WTC11 (cell line): ENCODE data around the gene PSME4.

Experiments used
- CTCF ChIP-seq: fragments of 200-600 bp; IDR thresholded peaks from 2 replicates; pipeline ENCODE4 v1.8.0; 2022; ENCODE audit warnings: antibody characterized with exemption
- HMGXB4 ChIP-seq: sonication (generic); formaldehyde crosslinking; IDR thresholded peaks from 2 replicates; pipeline ENCODE4 v1.8.1; 2023; ENCODE audit warnings: mild to moderate bottlenecking, moderate library complexity, missing genetic modification reagents
- TEAD4 ChIP-seq: sonication (generic); formaldehyde crosslinking; IDR thresholded peaks from 2 replicates; pipeline ENCODE4 v1.8.0; 2022; ENCODE audit warnings: mild to moderate bottlenecking, missing genetic modification reagents

GRCh38 chr2:53877112-53877511 is 93.7 kb downstream of the PSME4 start:
- TF ChIP-seq TEAD4 (CRISPR knock-in tag), result no peak
- no peak for TF ChIP-seq CTCF
- TF ChIP-seq HMGXB4, result no peak
